A549 (cell line): ENCODE data around the gene DCDC2. TPM values are rescaled to one million over a fixed set of nuclear protein-coding genes. Genes with fewer than 3 reads are reported as not detected.
A peak's percentile ranks its signal among the peaks of the same experiment; 100 is the strongest.

Experiments used
- ATAC-seq, 2 experiments: fragments of 200-7000 bp in 1 of 2; fragments of >200 bp in 1 of 2; cut with Nextera tagmentation in 1 of 2; cut with Tn5 transposase in 1 of 2; 3 replicates each; pipeline versions ENCODE4 v1.8.0 to v1.9.1; 2018 to 2020; ENCODE audit warnings: mild to moderate bottlenecking in 1 of 2, moderate library complexity in 1 of 2
- CTCF ChIA-PET: fragments of 300-600 bp; sonication (Branson Sonifier 250); formaldehyde crosslinking; extraction: SDS; loops from one replicate; lab custom pipeline; 2021; ENCODE audit warnings: antibody characterized with exemption, inconsistent platforms; lab: Yijun Ruan, JAX
- POLR2A ChIA-PET: fragments of 350-600 bp; formaldehyde crosslinking; extraction: SDS; loops from one replicate; lab custom pipeline; 2021; ENCODE audit warnings: antibody characterized with exemption, inconsistent platforms; lab: Yijun Ruan, JAX
- DNase-seq, 2 experiments: peaks; one replicate each; pipeline versions ENCODE4 v3.0.0 to v3.0.0-alpha.2; 2011 to 2016; ENCODE audit warnings: low read depth in 1 of 2, low spot score in 1 of 2
- FAIRE-seq: peaks from 2 replicates; lab custom pipeline; 2011; peaks lifted over from hg19 to GRCh38; lab: Jason Lieb, UNC
- H3K27ac ChIP-seq, 2 experiments: fragments of >200 bp; sonication (Bioruptor Twin); formaldehyde crosslinking; 3 replicates each; pipeline ENCODE4 v1.5.1; 2016 to 2017
- H3K4me1 ChIP-seq: fragments of >200 bp; sonication (Bioruptor Twin); formaldehyde crosslinking; 3 replicates; pipeline ENCODE4 v1.6.1; 2016
- H3K4me2 ChIP-seq: fragments of >200 bp; sonication (Bioruptor Twin); formaldehyde crosslinking; 3 replicates; pipeline ENCODE4 v1.6.1; 2016
- H3K4me3 ChIP-seq: fragments of >200 bp; sonication (Bioruptor Twin); formaldehyde crosslinking; 3 replicates; pipeline ENCODE4 v1.5.1; 2016
- H3K9me3 ChIP-seq: fragments of >200 bp; sonication (Bioruptor Twin); formaldehyde crosslinking; 3 replicates; pipeline ENCODE4 v1.6.1; 2016
- CBX8 ChIP-seq: fragments of 200-600 bp; sonication (generic); IDR thresholded peaks from 2 replicates; pipeline ENCODE4 v1.6.1; 2016
- CHD4 ChIP-seq: fragments of 200-600 bp; sonication (generic); IDR thresholded peaks from 2 replicates; pipeline ENCODE4 v1.6.1; 2016; ENCODE audit warnings: antibody characterized with exemption, mild to moderate bottlenecking, borderline replicate concordance
- EHMT2 ChIP-seq: fragments of 200-600 bp; sonication (generic); IDR thresholded peaks from 2 replicates; pipeline ENCODE4 v1.6.1; 2016; ENCODE audit warnings: antibody characterized with exemption, low read depth, mild to moderate bottlenecking, moderate library complexity
- EP300 ChIP-seq, 2 experiments: fragments of >200 bp; sonication (Bioruptor Twin); formaldehyde crosslinking; IDR thresholded peaks; 2 replicates in 1 of 2; 3 replicates in 1 of 2; pipeline ENCODE4 v1.6.1; 2016 to 2017
- ESRRA ChIP-seq: fragments of 150-350 bp; IDR thresholded peaks from 2 replicates; pipeline ENCODE4 v1.6.1; 2014; ENCODE audit warnings: mild to moderate bottlenecking, low read length, borderline replicate concordance
- FOSL2 ChIP-seq, 2 experiments: fragments of 450-650 bp in 1 of 2; fragments of >200 bp in 1 of 2; sonication (Bioruptor Twin) in 1 of 2; formaldehyde crosslinking; IDR thresholded peaks; 2 replicates each; pipeline versions ENCODE4 v1.5.0 to v1.6.1; 2016 to 2020; ENCODE audit warnings: mild to moderate bottlenecking in 1 of 2, moderate library complexity in 1 of 2
- FOXS1 ChIP-seq: fragments of 250-450 bp; sonication (Bioruptor Pico); IDR thresholded peaks from 2 replicates; pipeline ENCODE4 v1.5.0; 2020; ENCODE audit warnings: mild to moderate bottlenecking, moderate library complexity
- HDAC2 ChIP-seq: fragments of 200-600 bp; sonication (generic); IDR thresholded peaks from 2 replicates; pipeline ENCODE4 v1.6.1; 2016
- HEYL ChIP-seq: fragments of 250-450 bp; sonication (Bioruptor Pico); IDR thresholded peaks from 2 replicates; pipeline ENCODE4 v1.8.0; 2021; ENCODE audit warnings: mild to moderate bottlenecking, moderate library complexity
- HOXB13 ChIP-seq: fragments of 250-450 bp; sonication (Bioruptor Pico); IDR thresholded peaks from 2 replicates; pipeline ENCODE4 v1.5.0; 2020; ENCODE audit warnings: low read depth, mild to moderate bottlenecking, moderate library complexity
- KDM1A ChIP-seq: fragments of 200-600 bp; sonication (generic); IDR thresholded peaks from 2 replicates; pipeline ENCODE4 v1.6.1; 2016; ENCODE audit warnings: low read depth, mild to moderate bottlenecking
- MAZ ChIP-seq: fragments of 150-350 bp; IDR thresholded peaks from 2 replicates; pipeline ENCODE4 v1.6.1; 2014; ENCODE audit warnings: antibody characterized with exemption, low read depth, low read length, borderline replicate concordance
- NPAS2 ChIP-seq: fragments of 250-450 bp; sonication (Bioruptor Pico); IDR thresholded peaks from 2 replicates; pipeline ENCODE4 v1.8.0; 2022; ENCODE audit warnings: mild to moderate bottlenecking, moderate library complexity, borderline replicate concordance
- PBX3 ChIP-seq: IDR thresholded peaks from 2 replicates; pipeline ENCODE4 v1.6.1; 2012
- RARB ChIP-seq: fragments of 250-450 bp; sonication (Bioruptor Pico); IDR thresholded peaks from 2 replicates; pipeline ENCODE4 v1.8.0; 2021; ENCODE audit warnings: mild to moderate bottlenecking, moderate library complexity
- RCOR1 ChIP-seq: fragments of 150-350 bp; IDR thresholded peaks from 2 replicates; pipeline ENCODE4 v1.6.1; 2014; ENCODE audit warnings: antibody characterized with exemption, low read length, low read depth
- RNF2 ChIP-seq: fragments of 200-600 bp; sonication (generic); IDR thresholded peaks from 2 replicates; pipeline ENCODE4 v1.6.1; 2016; ENCODE audit warnings: low read depth, mild to moderate bottlenecking, antibody characterized with exemption, moderate library complexity, borderline replicate concordance
- ZC3H11A ChIP-seq: fragments of 450-650 bp; IDR thresholded peaks from 2 replicates; pipeline ENCODE4 v1.6.1; 2014; ENCODE audit warnings: antibody characterized with exemption, mild to moderate bottlenecking
- WGBS: methylation state at CpG from one replicate; pipeline ENCODE4 v1.1.6; 2017; ENCODE audit errors: missing lambda C conversion rate; 5-methylcytosine and 5-hydroxymethylcytosine counted together
- polyA plus RNA-seq, 4 experiments: library from polyadenylated mRNA; depleted of rRNA in 3 of 4; stranded (reverse); fragments of >200 nt; fragmentation: RNase III in 1 of 4; extraction: RNeasy Plus Mini Kit Qiagen cat#74134 plus additional on column Dnase treatment in 1 of 4; gene quantifications; 2 replicates in 3 of 4; 3 replicates in 1 of 4; pipeline ENCODE4 v1.2.3, GENCODE V29; 2011 to 2017

The DCDC2 gene
- polyA plus RNA-seq, 2 of the 4 experiments (the other 2 are of a cell fraction) = 9.1 to 9.4 TPM

- peak overlapping the region; percentile 70 to 84 for H3K27ac ChIP-seq
- TF ChIP-seq MAZ (no peak), PBX3 (no peak), KDM1A (no peak), RCOR1 (no peak), NPAS2 (CRISPR knock-in tag) (no peak), FOSL2 (IDR thresholded peaks at IDR 0.05) (no peak), FOSL2 (CRISPR knock-in tag; IDR thresholded peaks at IDR 0.05) (peak; percentile 55), HEYL (CRISPR knock-in tag) (no peak), EHMT2 (no peak)
- no peak for ATAC-seq
- no peaks in the 10 kb centered on the region for H3K9me3 ChIP-seq
- DNase-seq = no peak
- no peak for FAIRE-seq
- ChIA-PET CTCF (interaction anchor here (2.6 kb wide), 1 partner anchor 99 kb away, joined by 15 read pairs; no protein-coding TSS in a partner anchor), POLR2A (no interaction called here)
- peak overlapping the region; percentile 68 for H3K4me2 ChIP-seq
- peak overlapping the region; percentile 19; the same call in 2 of the 3 replicates for H3K4me3 ChIP-seq
- 11% methylated on average over 1 of the region's 1 CpG for WGBS
- H3K4me1 ChIP-seq = peaks cover 24% of the 10 kb centered on the region; the same call in 2 of the 3 replicates
Measured at GRCh38 chr6:24382220-24382540, 24.3 kb upstream of the DCDC2 start.

GRCh38 chr6:24381476-24382219, 23.8 kb upstream of the DCDC2 start:
- TF ChIP-seq CHD4 (no peak), RNF2 (no peak)
- TF ChIP-seq, all 56 proteins: peak for 0
- FAIRE-seq (no peak), DNase-seq (no peak), ATAC-seq (no peak)
- no peaks in the 10 kb centered on the region for H3K9me3 ChIP-seq
- ChIA-PET CTCF (interaction anchor here (0.7 to 2.6 kb wide), 3 partner anchors 65 to 108 kb away, joined by 4 to 15 read pairs (median 7); no protein-coding TSS in a partner anchor), POLR2A (no interaction called here)
- H3K4me1 ChIP-seq = peaks cover 24% of the 10 kb centered on the region; the same call in 2 of the 3 replicates
- peak overlapping the region; percentile 70 to 84 for H3K27ac ChIP-seq
- H3K4me3 ChIP-seq = peak overlapping the region; percentile 19; the same call in 1 of the 3 replicates
- 93% methylated on average over 4 of the region's 4 CpGs for WGBS
- peak overlapping the region; percentile 68 for H3K4me2 ChIP-seq

DNA sequence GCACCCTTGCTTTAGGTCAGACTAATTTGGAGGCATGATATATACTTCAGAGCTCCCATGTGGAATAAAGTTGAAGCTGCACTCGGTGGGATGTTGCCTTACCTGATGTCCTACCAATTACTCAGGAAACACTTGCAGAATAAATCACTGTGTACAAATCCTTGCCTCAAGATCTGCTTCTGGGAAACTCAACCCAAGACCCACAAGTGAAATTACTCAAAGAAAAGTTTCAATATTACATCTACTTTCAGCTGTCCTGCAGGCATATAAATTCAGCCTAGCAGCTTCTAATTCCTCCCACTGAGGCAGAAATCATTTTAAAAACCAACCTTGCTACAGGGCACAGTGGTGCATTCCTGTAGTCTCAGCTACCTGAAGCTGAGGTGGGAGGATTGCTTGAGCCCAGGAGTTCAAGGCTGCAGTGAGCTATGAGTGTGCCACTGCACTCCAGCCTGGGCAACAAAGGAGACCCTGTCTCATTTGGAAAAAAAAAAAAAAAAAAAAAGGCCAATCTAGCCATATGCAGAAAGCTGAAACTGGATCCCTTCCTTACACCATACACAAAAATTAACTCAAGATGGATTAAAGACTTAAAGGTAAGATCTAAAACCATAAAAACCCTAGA, 20.7 kb upstream of the DCDC2 start:
- FAIRE-seq (no peak), ATAC-seq (no peak), DNase-seq (no peak)
- no peaks in the 10 kb centered on the region for H3K9me3 ChIP-seq
- POLR2A ChIA-PET = no interaction called here
- no peak overlapping the region for H3K4me3 ChIP-seq
- CTCF ChIA-PET = interaction anchor here (5.0 kb wide), 1 partner anchor 96 kb away, joined by 20 read pairs; no protein-coding TSS in a partner anchor
- TF ChIP-seq HDAC2 (no peak), RARB (no peak), ZC3H11A (no peak), HEYL (CRISPR knock-in tag) (no peak), FOSL2 (IDR thresholded peaks at IDR 0.05) (no peak), FOSL2 (CRISPR knock-in tag; IDR thresholded peaks at IDR 0.05) (no peak), FOXS1 (CRISPR knock-in tag) (no peak), ESRRA (no peak), EP300 (IDR thresholded peaks at IDR 0.05) (no peak), CBX8 (no peak), CHD4 (no peak), HOXB13 (CRISPR knock-in tag) (no peak)
- peaks cover 15% of the 10 kb centered on the region; the same call in 2 of the 3 replicates for H3K4me1 ChIP-seq
- WGBS = 56% methylated on average over 1 of the region's 1 CpG
- H3K4me2 ChIP-seq = no peak overlapping the region
- no peak overlapping the region for H3K27ac ChIP-seq
